ENCODE results near the gene PCNX1.

Gene PCNX1

DNA sequence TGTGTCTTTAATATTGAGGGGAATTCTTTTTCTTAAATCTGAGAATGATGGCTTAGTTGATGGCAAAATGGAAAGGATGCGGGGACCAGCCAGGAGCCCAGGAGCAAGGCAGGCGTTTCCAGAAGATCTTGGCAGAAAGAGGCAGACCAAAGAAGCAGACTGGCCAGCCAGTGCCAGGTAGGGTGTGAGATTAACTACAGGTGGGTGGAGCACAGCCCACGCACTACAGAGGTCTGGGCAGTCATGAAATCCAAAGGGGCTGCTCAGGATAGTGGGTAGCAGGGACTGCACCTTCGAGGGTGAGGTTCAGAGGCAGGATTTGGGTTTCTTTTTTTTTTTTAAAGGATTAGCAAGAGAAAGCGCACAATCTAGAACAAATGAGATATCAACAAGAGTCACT lies 17.7 kb upstream of the PCNX1 start:
- DNase-seq, result no peak

GRCh38 chr14:70890826-70891659 lies 16.2 kb upstream of the PCNX1 start:
- no peak for DNase-seq

- no peak for DNase-seq
Observed at GRCh38 chr14:70891737-70892136, 15.5 kb upstream of the PCNX1 start.

DNA sequence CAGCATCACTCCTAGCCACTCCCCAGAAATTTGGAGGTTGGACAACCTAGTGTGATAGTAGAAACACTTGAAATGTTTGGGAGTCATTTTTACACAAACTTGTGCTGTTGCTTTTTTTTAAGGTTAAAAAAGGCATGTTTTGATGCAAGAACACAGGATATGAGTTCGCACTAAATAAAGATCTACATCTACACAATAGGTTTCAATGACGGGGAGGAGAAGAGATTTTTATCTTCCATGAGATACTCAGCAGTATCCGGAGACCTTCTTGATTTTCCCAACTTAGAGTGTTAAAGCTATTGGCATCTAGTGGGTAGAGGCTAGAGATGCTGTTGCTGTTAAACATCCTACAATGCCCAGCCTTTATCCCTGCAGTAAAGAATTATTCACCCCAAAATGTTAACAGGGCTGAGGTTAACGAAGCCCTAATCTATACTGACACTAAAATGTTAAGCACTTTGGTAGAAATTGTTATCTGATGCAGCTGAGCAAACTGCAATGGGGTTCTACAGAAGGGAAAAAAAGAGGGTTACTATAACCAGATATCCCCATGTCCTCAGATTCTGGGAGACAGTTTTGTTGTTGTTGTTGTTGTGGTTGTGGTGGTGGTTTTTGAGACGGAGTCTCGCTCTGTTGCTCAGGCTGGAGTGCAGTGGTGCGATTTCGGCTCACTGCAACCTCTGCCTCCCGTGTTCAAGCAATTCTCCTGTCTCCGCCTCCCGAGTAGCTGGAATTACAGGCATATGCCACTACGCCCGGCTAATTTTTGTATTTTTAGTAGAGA lies 14.0 kb upstream of the PCNX1 start:
- no peak for DNase-seq

DNA sequence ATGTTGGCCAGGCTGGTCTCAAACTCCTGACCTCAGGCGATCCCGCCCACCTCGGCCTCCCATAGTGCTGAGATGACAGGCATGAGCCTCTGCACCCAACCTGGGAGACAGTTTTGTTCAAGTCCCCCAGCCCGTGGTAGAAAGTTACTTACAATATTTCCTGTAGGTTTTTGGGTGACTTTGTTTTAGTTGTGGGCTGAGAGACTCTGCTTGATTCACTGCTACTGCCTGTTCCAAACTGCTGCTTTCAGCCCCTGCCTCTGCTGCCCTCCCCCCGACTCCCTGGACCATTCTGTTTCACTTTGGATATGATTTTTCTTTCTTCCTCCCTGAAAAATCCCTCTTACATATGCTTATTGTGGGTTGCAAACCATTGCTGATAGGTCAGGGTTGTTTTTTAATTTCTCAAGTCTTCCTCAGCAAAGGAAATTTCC lies 13.4 kb upstream of the PCNX1 start:
- DNase-seq, result no peak

GRCh38 chr14:70894868-70895267 lies 12.4 kb upstream of the PCNX1 start:
- DNase-seq, result no peak

DNA sequence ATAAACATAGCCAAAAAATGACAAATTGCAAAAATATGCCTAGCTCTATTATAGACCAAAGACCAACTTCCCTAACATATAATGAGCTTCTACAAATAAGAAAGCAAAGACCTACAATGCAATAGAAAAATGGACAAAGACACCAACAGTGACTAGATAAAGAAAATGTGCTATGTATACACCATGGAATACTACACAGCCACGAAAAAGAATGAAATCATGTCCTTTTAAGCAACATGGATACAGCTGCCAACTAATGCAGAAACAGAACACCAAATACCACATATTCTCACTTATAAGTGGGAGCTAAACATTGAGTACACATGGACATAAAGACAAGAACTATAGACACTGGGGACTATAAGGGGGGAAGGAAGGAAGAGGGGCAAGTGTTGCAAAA lies 10.9 kb upstream of the PCNX1 start:
- no peak for DNase-seq

DNA sequence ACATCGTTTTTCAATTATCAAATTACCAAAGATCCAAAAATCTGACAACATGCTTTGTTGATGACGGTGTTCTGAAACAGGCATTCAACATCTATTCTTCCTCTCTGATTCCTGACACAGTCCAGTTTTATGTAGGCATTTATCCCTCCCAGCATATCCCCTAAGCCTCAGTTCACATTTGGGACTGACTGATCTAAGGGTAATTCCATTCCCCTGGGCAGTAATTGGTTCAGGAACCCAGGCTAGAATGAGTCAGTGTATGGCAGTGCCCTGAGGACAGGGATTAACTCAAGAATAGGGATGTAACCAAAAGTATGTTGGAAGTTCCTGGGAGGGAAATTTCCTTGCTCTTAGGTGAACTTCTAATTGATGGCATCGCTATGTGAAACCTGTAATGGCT lies 10.3 kb upstream of the PCNX1 start:
- no peak for DNase-seq

- no peak for DNase-seq
Observed at GRCh38 chr14:70897464-70897863, 9.8 kb upstream of the PCNX1 start.

DNA sequence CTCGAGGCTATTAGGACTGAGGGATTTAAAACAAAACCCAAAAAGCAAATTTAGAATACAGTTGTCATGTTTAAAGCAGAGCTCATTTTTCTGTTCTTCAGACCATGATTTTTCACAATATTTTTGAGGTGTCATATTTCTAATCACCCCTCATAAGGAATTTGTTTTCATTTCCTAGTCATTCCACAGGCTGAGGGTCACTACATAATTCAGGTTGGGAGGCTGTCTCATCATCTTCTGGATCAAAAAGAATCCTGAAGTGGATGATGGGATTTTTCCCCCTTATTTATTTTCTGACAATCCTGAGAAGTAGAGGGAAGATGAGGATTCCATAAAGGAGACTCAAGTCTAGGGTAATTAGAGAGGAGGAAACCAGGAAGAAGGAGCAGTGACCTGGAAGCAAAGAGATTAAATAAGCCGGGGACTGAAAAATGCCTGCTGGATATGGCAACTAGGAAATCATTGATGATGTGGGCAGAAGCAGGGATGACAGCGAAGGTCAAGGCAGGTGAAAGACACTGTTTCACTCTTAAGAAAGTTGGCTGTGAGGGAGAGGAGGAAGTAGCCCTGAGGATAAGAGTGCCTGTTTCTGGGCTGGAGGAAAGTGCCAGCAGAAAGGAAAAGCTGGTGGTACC lies 9.0 kb upstream of the PCNX1 start:
- DNase-seq, result no peak

DNA sequence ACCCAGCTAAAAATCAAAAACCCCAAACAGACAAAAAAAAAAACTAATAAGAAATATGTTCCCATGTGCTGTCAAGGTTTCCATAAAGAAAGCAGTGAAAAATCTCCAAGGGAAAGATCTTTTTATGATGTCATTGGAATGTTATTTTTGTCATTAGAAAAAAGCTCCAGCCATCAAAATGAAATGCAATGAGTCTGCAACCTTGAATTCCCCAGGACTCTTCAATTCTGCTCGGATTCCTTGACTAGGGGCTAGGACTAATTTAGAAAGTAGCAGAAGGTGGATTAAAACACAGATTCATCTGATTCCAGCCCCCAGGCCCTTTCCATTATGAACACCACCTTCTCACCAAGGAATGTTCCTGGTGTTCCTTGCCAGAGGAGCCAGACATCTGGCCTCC lies 6.0 kb upstream of the PCNX1 start:
- no peak for DNase-seq

DNA sequence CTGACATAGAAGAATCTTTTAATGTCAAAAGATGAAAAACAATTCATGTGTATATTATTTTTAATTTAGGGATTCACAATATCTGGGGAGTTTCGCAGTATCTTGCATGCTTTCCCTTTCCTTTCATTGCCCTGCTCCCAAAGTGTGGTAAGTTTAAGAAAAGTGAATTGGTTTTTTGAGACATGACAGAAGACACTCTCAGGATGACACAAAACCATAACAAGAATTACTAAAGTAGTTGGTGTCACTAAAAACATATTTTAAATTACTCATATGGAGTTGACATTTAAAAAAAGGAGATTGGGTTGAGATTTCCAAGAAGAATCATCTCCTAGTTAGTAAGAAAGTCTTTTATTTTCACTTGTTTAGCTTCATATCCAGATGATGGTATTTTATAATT lies 5.1 kb upstream of the PCNX1 start:
- DNase-seq, result no peak

- DNase-seq, result no peak
Observed at GRCh38 chr14:70904373-70904772, 2.9 kb upstream of the PCNX1 start.

- DNase-seq, result no peak
Observed at GRCh38 chr14:70905301-70905700, 2.0 kb upstream of the PCNX1 start.

DNA sequence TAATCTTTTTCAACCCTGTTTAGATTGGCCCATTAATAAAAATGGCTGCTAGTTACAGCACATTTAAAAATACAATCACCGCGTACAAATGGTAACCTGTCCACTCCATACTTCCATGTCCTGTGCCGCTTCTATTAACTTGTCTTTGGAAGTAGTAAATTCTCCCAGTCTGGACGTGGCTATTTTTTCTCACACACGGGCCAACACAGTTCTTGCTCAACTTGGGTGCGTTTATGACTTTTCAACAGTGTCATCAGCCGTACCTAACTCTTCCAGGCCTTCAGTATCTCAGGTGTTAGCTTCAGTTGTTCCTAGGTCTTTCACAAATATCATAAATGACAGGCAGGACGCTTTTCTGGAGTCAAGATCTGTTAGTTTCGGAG lies 475 bp upstream of the PCNX1 start:
- DNase-seq, result no peak

DNA sequence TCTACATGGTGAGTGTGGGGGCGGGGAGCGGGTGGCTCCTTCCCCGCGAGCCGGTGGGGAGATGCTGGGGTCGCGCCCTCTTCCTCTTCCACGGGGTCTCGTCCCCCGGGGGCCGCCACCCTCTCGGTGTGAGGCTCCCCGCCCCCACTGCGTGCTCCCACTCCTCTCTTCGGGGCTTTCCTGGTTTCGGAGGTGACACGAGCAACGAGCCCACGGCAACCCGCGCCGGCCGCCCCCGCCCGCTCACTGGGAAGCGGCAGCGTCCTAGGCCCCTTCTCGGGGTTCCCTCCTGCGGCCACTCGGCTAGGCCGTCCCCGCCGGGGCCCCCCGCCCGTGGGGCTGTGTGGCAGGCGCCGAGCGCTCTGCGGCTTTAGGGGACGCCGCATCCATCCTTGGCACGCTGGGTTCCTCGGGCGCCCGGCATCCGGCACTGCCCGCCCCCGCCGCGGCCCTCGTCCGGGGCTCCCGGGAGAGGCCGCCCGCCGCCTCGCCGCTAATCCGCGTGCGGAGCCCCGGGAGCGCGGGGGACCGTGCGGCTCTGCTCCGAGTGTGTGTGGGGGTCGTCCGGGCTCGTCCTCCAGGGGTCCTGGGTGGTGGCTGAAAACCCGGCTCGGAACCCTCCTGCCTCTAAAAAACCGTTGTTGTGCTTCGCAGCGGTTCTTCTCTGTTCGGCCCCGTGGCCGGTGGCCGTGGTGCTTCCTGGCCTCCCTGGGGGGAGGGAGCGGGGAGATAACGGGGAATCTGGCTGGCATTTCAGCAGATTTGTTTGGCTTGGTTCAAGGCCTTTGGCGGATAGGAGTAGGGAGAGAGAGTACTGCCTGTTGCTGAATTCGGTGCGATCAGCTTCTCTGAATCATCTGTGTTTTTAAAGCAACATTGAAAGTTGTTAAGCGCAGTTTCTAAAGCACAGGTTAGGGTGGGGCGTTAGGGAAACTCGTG lies 1.0 kb downstream of the PCNX1 start:
- no peak for DNase-seq

- no peak for DNase-seq
Observed at GRCh38 chr14:70908935-70909641, 1.8 kb downstream of the PCNX1 start.

DNA sequence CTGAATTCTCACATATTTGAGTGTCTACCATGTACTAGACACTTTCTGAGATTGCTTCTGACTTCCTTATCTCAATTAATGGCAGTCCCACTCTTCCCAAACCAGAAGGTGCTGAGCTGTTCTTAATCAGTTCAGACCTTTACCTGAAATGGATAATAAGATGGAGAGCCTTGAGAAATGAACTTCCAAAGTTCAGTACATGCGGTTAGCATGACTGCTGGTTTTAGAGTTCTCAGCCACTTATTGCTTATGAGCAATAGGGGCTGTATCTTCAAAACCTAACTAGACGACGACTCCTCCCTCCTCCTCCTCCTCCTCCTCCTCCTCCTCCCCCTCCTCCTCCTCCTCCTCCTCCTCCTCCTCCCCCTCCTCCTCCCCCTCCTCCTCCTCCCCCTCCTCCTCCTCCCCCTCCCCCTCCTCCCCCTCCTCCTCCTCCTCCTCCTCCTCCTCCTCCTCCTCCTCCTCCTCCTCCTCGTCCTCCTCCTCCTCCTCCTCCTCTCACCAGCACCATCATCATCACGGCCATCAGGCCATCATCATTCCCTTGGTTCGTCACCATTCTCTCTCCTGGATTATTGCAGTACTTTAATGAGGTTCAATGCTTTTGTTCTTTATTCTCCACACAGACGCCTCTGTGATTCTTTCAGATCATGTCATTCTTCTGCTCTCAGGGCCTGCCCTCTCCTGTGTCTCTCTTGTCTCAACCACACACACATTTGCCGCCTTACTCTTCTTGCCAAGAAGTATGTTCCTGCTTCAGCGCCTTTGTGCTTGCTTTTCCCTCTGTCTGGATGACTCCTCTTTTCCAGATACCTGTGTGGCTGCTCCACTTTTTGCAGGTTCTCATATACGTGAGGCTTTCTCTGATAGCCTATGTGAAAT lies 2.7 kb downstream of the PCNX1 start:
- DNase-seq, result no peak

- DNase-seq, result no peak
Observed at GRCh38 chr14:70915415-70915814, 8.2 kb downstream of the PCNX1 start.

DNA sequence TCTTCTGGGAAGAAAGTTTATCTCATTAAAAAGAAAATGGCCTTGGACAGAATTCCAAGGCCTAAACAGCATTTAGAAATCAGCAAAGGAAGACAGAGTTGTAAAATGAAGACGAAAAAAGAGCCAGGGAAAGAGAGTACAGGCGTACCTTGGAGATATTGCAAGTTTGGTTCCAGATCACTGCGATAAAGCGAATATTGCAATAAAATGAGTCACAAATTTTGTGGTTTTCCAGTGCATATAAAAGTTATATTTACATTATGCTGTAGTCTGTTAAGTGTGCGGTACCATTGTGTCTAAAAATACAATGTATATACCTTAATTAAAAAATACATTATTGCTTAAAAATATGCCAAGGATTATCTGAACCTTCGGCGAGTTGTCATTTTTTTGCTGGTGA lies 9.0 kb downstream of the PCNX1 start:
- no peak for DNase-seq

- DNase-seq, result no peak
Observed at GRCh38 chr14:70916799-70917198, 9.5 kb downstream of the PCNX1 start.
